Mucosa of rectum (tissue), 2 donors: ENCODE results near the gene TMEM161A.

ENCODE experiments used
- H3K27ac ChIP-seq, 2 donors: one replicate each; pipeline ENCODE4 v1.7.0; 2013; ENCODE audit warnings: inconsistent platforms in 2 of 2, low read depth in 2 of 2, low read length in 2 of 2
- H3K27me3 ChIP-seq, 2 donors: one replicate each; pipeline ENCODE4 v1.7.0; 2013; ENCODE audit warnings: low read length in 2 of 2; ENCODE audit not compliant: control insufficient read depth in 2 of 2, insufficient read depth in 2 of 2
- H3K36me3 ChIP-seq, 2 donors: one replicate each; pipeline ENCODE4 v1.7.0; 2013; ENCODE audit warnings: low read length in 2 of 2; ENCODE audit not compliant: control insufficient read depth in 2 of 2, insufficient read depth in 2 of 2
- H3K4me1 ChIP-seq, 2 donors: one replicate each; pipeline ENCODE4 v1.7.0; 2013; ENCODE audit warnings: low read length in 2 of 2, mild to moderate bottlenecking in 1 of 2; ENCODE audit not compliant: control insufficient read depth in 2 of 2, insufficient read depth in 2 of 2
- H3K4me3 ChIP-seq, 2 donors: one replicate each; pipeline ENCODE4 v1.7.0; 2013; ENCODE audit warnings: low read length in 2 of 2
- H3K9ac ChIP-seq, 2 donors: one replicate each; pipeline ENCODE4 v1.7.0; 2013; ENCODE audit warnings: low read length in 2 of 2, low read depth in 1 of 2, mild to moderate bottlenecking in 1 of 2
- H3K9me3 ChIP-seq, 2 donors: one replicate each; pipeline ENCODE4 v1.7.0; 2013; ENCODE audit warnings: low read length in 2 of 2; ENCODE audit not compliant: control insufficient read depth in 2 of 2
- donor health status: healthy.
- donor health status: Normal muscosa, but diverticular disease.

Gene TMEM161A

GRCh38 chr19:19078801-19079200 lies 59.5 kb downstream of the TMEM161A start:
- H3K4me3 ChIP-seq: no peak overlapping the region

GRCh38 chr19:19077103-19077502 lies 61.2 kb downstream of the TMEM161A start:
- H3K4me3 ChIP-seq: no peak overlapping the region
- H3K36me3 ChIP-seq: peaks cover 0 to 4% of the 10 kb centered on the region in 2 donors
- H3K9ac ChIP-seq: no peak overlapping the region
- no peaks in the 10 kb centered on the region for H3K9me3 ChIP-seq
- no peaks in the 10 kb centered on the region for H3K4me1 ChIP-seq
- no peaks in the 10 kb centered on the region for H3K27me3 ChIP-seq
- H3K27ac ChIP-seq: no peak overlapping the region

More at GRCh38 chr19:19078801-19079200, 59.5 kb downstream of the TMEM161A start:
- Histone ChIP-seq H3K9ac (no peak overlapping the region), H3K9me3 (no peaks in the 10 kb centered on the region), H3K27me3 (no peaks in the 10 kb centered on the region), H3K36me3 (peaks cover 0 to 7% of the 10 kb centered on the region in 2 donors), H3K4me1 (no peaks in the 10 kb centered on the region), H3K27ac (no peak overlapping the region)

- Histone ChIP-seq H3K36me3 (peaks cover 0 to 4% of the 10 kb centered on the region in 2 donors), H3K9ac (no peak overlapping the region), H3K4me1 (no peaks in the 10 kb centered on the region), H3K27me3 (no peaks in the 10 kb centered on the region), H3K27ac (no peak overlapping the region), H3K9me3 (no peaks in the 10 kb centered on the region), H3K4me3 (no peak overlapping the region)
These were observed 61.8 kb downstream of the TMEM161A start for GRCh38 chr19:19076476-19076875.

DNA sequence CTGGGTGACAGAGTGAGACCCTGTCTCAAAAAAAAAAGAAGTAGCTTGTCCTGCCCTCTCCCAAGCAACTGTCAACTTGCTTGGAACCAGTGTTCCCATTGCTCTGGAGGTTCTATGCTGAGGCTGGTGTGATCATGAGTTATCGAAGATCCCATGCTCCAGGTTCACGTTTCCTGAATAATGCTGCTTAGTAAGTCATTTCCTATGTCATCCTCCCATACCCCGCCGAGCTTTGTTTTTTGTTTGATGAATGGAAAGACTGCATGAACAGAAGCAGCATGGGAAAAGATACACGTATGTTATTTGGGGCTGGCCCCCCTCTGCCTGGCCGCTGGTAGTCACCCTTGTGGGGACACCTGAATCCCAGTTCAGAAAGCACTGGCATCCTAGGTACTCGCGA lies 63.2 kb downstream of the TMEM161A start:
- no peaks in the 10 kb centered on the region for H3K4me1 ChIP-seq
- H3K36me3 ChIP-seq: peaks cover 0 to 4% of the 10 kb centered on the region in 2 donors
- H3K27ac ChIP-seq: no peak overlapping the region
- H3K9me3 ChIP-seq: no peaks in the 10 kb centered on the region
- no peak overlapping the region for H3K4me3 ChIP-seq
- H3K9ac ChIP-seq: no peak overlapping the region
- no peaks in the 10 kb centered on the region for H3K27me3 ChIP-seq

DNA sequence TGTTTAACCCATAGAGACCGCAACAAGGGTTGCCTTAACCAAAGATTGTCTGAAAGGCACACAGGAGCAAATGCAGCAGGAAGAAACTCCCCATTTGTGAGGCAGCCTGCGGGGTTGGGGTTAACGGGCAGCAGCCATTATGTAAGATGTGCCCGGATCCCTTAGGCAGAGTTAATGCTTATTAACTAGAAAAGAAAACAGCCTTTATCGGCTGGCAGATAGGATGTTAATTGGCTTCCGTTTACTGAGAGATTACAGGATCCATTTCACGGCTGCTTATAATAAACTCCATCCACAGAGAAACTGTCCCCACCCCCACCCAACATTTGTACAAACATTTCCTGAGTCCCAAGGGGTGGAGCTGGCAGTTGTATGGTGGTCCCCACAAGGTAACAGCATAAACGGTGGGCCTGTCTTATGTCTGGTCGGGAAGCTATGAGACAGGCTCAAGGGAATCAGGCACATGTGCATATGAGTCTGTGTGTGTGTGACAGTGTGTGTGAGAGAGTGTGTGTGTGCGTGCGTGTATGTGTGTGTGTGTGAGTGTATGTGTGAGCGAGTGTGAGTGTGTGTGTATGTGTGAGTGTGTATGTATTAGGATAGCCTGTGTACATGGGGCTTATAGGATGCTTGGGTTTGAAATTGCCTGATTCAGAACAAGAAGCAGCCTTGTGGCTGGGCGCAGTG lies 63.9 kb downstream of the TMEM161A start:
- Histone ChIP-seq H3K27me3 (no peaks in the 10 kb centered on the region), H3K36me3 (peaks cover 0 to 4% of the 10 kb centered on the region in 2 donors), H3K9ac (no peak overlapping the region), H3K9me3 (no peaks in the 10 kb centered on the region), H3K4me3 (no peak overlapping the region), H3K4me1 (peaks cover 0 to under 1% of the 10 kb centered on the region in 2 donors), H3K27ac (no peak overlapping the region)

DNA sequence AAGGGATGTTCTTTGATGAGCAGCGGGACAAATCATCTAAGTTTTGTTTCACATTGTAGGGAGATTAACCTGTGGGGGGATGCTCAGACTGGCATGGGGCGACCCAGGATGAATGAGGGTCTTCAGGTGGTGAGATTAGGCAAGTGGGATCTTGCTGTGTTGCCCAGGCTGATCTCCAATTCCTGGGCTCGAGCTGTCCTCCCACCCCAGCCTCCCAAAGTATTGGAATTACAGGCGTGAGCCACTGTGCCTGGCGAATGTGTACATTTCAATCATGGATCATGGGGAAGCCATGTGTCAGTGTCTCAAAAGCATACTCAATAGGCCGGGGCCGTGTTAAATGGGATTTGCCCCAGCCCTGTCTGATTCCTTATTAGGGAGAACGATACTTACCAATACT lies 66.4 kb downstream of the TMEM161A start:
- Histone ChIP-seq H3K4me3 (no peak overlapping the region), H3K9ac (no peak overlapping the region), H3K9me3 (no peaks in the 10 kb centered on the region), H3K4me1 (peaks cover 0 to 7% of the 10 kb centered on the region in 2 donors), H3K27ac (no peak overlapping the region), H3K36me3 (no peaks in the 10 kb centered on the region), H3K27me3 (no peaks in the 10 kb centered on the region)
